C4-2B (cell line): Measurements from ENCODE around the gene NECTIN3.

Experiments used
- ZFX ChIP-seq: fragments of 450-650 bp; IDR thresholded peaks from 2 replicates; pipeline ENCODE4 v1.6.1; 2017
- TF ChIP-seq, protein P1 (sequence below): fragments of 450-650 bp; conservative IDR thresholded peaks from 2 replicates; pipeline ENCODE4 v1.5.1; 2017; ENCODE audit warnings: mild to moderate bottlenecking

DNA sequence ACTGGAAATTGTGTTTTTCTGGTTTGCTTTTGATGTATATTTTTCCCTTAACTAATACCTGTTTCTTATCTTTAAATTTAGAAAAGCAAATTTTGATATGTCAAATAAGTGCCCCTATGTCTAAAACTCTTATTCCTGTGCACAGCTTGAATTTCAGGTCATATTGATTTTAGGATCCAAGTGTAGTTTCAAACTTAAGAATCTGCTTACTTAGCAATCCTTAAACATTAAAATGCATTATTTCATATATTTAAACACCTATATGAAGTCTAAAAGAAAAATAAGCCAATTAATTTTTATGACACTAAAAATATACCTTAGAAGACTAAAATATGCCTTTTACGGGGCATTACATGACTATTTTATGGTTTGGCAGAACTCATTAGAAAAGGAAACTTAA is 59.2 kb downstream of the NECTIN3 start:
- TF ChIP-seq, protein P1, sequence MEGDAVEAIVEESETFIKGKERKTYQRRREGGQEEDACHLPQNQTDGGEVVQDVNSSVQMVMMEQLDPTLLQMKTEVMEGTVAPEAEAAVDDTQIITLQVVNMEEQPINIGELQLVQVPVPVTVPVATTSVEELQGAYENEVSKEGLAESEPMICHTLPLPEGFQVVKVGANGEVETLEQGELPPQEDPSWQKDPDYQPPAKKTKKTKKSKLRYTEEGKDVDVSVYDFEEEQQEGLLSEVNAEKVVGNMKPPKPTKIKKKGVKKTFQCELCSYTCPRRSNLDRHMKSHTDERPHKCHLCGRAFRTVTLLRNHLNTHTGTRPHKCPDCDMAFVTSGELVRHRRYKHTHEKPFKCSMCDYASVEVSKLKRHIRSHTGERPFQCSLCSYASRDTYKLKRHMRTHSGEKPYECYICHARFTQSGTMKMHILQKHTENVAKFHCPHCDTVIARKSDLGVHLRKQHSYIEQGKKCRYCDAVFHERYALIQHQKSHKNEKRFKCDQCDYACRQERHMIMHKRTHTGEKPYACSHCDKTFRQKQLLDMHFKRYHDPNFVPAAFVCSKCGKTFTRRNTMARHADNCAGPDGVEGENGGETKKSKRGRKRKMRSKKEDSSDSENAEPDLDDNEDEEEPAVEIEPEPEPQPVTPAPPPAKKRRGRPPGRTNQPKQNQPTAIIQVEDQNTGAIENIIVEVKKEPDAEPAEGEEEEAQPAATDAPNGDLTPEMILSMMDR = no peak
- no peak for TF ChIP-seq ZFX
